NCI-H128 (cell line): ENCODE results near the gene PLEKHG5.
"Not testable (repeated sequence)": the region's sequence is repeated elsewhere in the genome, so short reads cannot be mapped to it uniquely, and the experiment has no call there.

Experiments
- DNase-seq: peaks from one replicate; lab custom pipeline; 2025; ENCODE audit not compliant: unreplicated experiment; lab: John Stamatoyannopoulos, UW

The PLEKHG5 gene

GRCh38 chr1:6464514-6464836 is 27.0 kb downstream of the PLEKHG5 start:
- no peak for DNase-seq

GRCh38 chr1:6463120-6463412 is 28.4 kb downstream of the PLEKHG5 start:
- DNase-seq = no peak

- DNase-seq = no peak
These were observed 28.9 kb downstream of the PLEKHG5 start for GRCh38 chr1:6462412-6463119.

- no peak for DNase-seq
These were observed 29.7 kb downstream of the PLEKHG5 start for GRCh38 chr1:6461538-6462411.

- no peak for DNase-seq
These were observed 30.4 kb downstream of the PLEKHG5 start for GRCh38 chr1:6461051-6461530.

GRCh38 chr1:6460301-6461050 is 31.0 kb downstream of the PLEKHG5 start:
- DNase-seq = no peak

- no peak for DNase-seq
These were observed 31.6 kb downstream of the PLEKHG5 start for GRCh38 chr1:6459850-6460265.

GRCh38 chr1:6456800-6457466 is 34.5 kb downstream of the PLEKHG5 start:
- DNase-seq = no peak

GRCh38 chr1:6455752-6456520 is 35.5 kb downstream of the PLEKHG5 start:
- DNase-seq = not testable (repeated sequence)

GRCh38 chr1:6454856-6455751 is 36.4 kb downstream of the PLEKHG5 start:
- DNase-seq = no peak

- DNase-seq = not testable (repeated sequence)
These were observed 37.3 kb downstream of the PLEKHG5 start for GRCh38 chr1:6453895-6454855.

GRCh38 chr1:6450943-6451373 is 40.5 kb downstream of the PLEKHG5 start:
- DNase-seq = no peak

GRCh38 chr1:6450486-6450885 is 41.0 kb downstream of the PLEKHG5 start:
- DNase-seq = not testable (repeated sequence)

GRCh38 chr1:6450005-6450450 is 41.4 kb downstream of the PLEKHG5 start:
- no peak for DNase-seq

- peak; percentile 28 for DNase-seq
These were observed 42.5 kb downstream of the PLEKHG5 start for GRCh38 chr1:6448749-6449631.

GRCh38 chr1:6447818-6448748 is 43.4 kb downstream of the PLEKHG5 start:
- peak; percentile 90 for DNase-seq
